PFSK-1 (cell line): ENCODE measurements around the gene DMAC1.

Experiments used
- POLR2AphosphoS5 ChIP-seq: IDR thresholded peaks from 2 replicates; pipeline ENCODE4 v1.6.1; 2012; ENCODE audit warnings: low read depth, mild to moderate bottlenecking, control low read depth, low read length, moderate library complexity
- REST ChIP-seq, 2 experiments: IDR thresholded peaks; 2 replicates each; pipeline versions ENCODE4 v1.6.1 to v1.8.0; 2011 to 2012; ENCODE audit warnings: low read depth in 2 of 2, low read length in 2 of 2, control low read depth in 1 of 2, inconsistent platforms in 1 of 2, mild to moderate bottlenecking in 1 of 2, moderate library complexity in 1 of 2; ENCODE audit not compliant: insufficient read depth in 1 of 2
- SIN3A ChIP-seq: IDR thresholded peaks from 2 replicates; pipeline ENCODE4 v1.6.1; 2012; ENCODE audit warnings: mild to moderate bottlenecking, low read length, moderate library complexity, borderline replicate concordance; ENCODE audit not compliant: insufficient read depth
- TAF1 ChIP-seq: IDR thresholded peaks from 2 replicates; pipeline ENCODE4 v1.6.1; 2012; ENCODE audit warnings: low read length, control low read depth, borderline replicate concordance; ENCODE audit not compliant: insufficient read depth

- no peak for TF ChIP-seq POLR2AphosphoS5
- no peak for TF ChIP-seq TAF1
- no peak for TF ChIP-seq REST (IDR thresholded peaks at IDR 0.05; ENCODE audit: insufficient read depth in 1 of 2, low read depth in 2 of 2, low read length in 2 of 2)
- TF ChIP-seq SIN3A = no peak
Observed at GRCh38 chr9:7811677-7812076, 12.1 kb upstream of the DMAC1 start.
